Glutamatergic neuron (in vitro differentiated cells): ENCODE results near the gene CMTM4. TPM values are rescaled to one million over a fixed set of nuclear protein-coding genes. Genes with fewer than 3 reads are reported as not detected.
A peak's percentile ranks its signal among the peaks of the same experiment; 100 is the strongest.

ENCODE experiments used
- DNase-seq: peaks from one replicate; pipeline ENCODE4 v3.0.0; 2022
- H3K27ac Mint-ChIP-seq: one replicate; pipeline ENCODE4 v1.8.0; 2020; ENCODE audit warnings: mild to moderate bottlenecking, mixed read lengths, inconsistent platforms; ENCODE audit not compliant: unreplicated experiment
- H3K27me3 Mint-ChIP-seq: one replicate; pipeline ENCODE4 v1.8.0; 2020; ENCODE audit warnings: mild to moderate bottlenecking, moderate library complexity, mixed read lengths, inconsistent platforms; ENCODE audit not compliant: unreplicated experiment
- H3K36me3 Mint-ChIP-seq: one replicate; pipeline ENCODE4 v1.8.0; 2020; ENCODE audit warnings: mild to moderate bottlenecking, mixed read lengths, inconsistent platforms; ENCODE audit not compliant: unreplicated experiment
- H3K4me1 Mint-ChIP-seq: one replicate; pipeline ENCODE4 v1.8.0; 2020; ENCODE audit warnings: mild to moderate bottlenecking, low read depth, mixed read lengths, inconsistent platforms; ENCODE audit not compliant: unreplicated experiment
- H3K4me3 Mint-ChIP-seq: one replicate; pipeline ENCODE4 v1.8.0; 2020; ENCODE audit warnings: mild to moderate bottlenecking, mixed read lengths, inconsistent platforms; ENCODE audit not compliant: unreplicated experiment
- H3K9me3 Mint-ChIP-seq: one replicate; pipeline ENCODE4 v1.8.0; 2020; ENCODE audit warnings: mild to moderate bottlenecking, moderate library complexity, mixed read lengths, inconsistent platforms; ENCODE audit not compliant: unreplicated experiment
- CTCF ChIP-seq: fragments of 200-600 bp; sonication (generic); IDR thresholded peaks from one replicate; pipeline ENCODE4 v1.5.0; 2021; ENCODE audit not compliant: partially characterized antibody, unreplicated experiment
- total RNA-seq: library from RNA; stranded (reverse); fragmentation: NEBNext Ultra II Directional; extraction: Animal tissue kit (Norgen Biotek cat#: 25700); gene quantifications from one replicate; pipeline ENCODE4 v1.2.1, GENCODE V29; 2021; ENCODE audit not compliant: unreplicated experiment

Gene CMTM4
- total RNA-seq, 1 donor from 2014 or later: 8.2 TPM

GRCh38 chr16:66610111-66610820 is 86.3 kb downstream of the CMTM4 start:
- no peaks in the 10 kb centered on the region for H3K36me3 Mint-ChIP-seq
- H3K27me3 Mint-ChIP-seq: peaks cover 10% of the 10 kb centered on the region
- no peak for TF ChIP-seq CTCF
- H3K4me1 Mint-ChIP-seq: peaks cover 24% of the 10 kb centered on the region
- peak overlapping the region; percentile 95 for H3K27ac Mint-ChIP-seq
- peak overlapping the region; percentile 61 for H3K4me3 Mint-ChIP-seq
- H3K9me3 Mint-ChIP-seq: peaks cover 7% of the 10 kb centered on the region
- DNase-seq: peak; percentile 60

- no peak for TF ChIP-seq CTCF
- Mint-ChIP-seq H3K4me1 (peaks cover 24% of the 10 kb centered on the region), H3K4me3 (no peak overlapping the region), H3K36me3 (no peaks in the 10 kb centered on the region), H3K9me3 (peaks cover 7% of the 10 kb centered on the region), H3K27ac (no peak overlapping the region), H3K27me3 (peaks cover 12% of the 10 kb centered on the region)
- no peak for DNase-seq
Measured at GRCh38 chr16:66609139-66609510, 87.4 kb downstream of the CMTM4 start.

- no peak overlapping the region for H3K4me3 Mint-ChIP-seq
- peak; percentile 92 for TF ChIP-seq CTCF
- no peak overlapping the region for H3K27ac Mint-ChIP-seq
- no peaks in the 10 kb centered on the region for H3K36me3 Mint-ChIP-seq
- H3K27me3 Mint-ChIP-seq: peaks cover 18% of the 10 kb centered on the region
- H3K4me1 Mint-ChIP-seq: peaks cover 28% of the 10 kb centered on the region
- DNase-seq: peak; percentile 93
- H3K9me3 Mint-ChIP-seq: peaks cover 11% of the 10 kb centered on the region
Measured at GRCh38 chr16:66608241-66609138, 88.1 kb downstream of the CMTM4 start.

GRCh38 chr16:66605979-66606751 is 90.4 kb downstream of the CMTM4 start:
- Mint-ChIP-seq H3K4me3 (peak overlapping the region; percentile 85), H3K9me3 (peaks cover 11% of the 10 kb centered on the region), H3K4me1 (peaks cover 28% of the 10 kb centered on the region), H3K36me3 (no peaks in the 10 kb centered on the region), H3K27ac (peak overlapping the region; percentile 82), H3K27me3 (peaks cover 22% of the 10 kb centered on the region)
- DNase-seq: no peak
- TF ChIP-seq CTCF: no peak
